Esophagus squamous epithelium (tissue), 4 donors: ENCODE data around the gene BMPR1B.

Experiments used
- POLR2A ChIP-seq, 4 donors: fragments of 450-650 bp; IDR thresholded peaks; one replicate each; pipeline ENCODE4 v1.6.1; 2017; ENCODE audit warnings: antibody characterized with exemption in 4 of 4, mild to moderate bottlenecking in 4 of 4, moderate library complexity in 3 of 4
- TF ChIP-seq, protein P1 (sequence below), 6 experiments: fragments of 450-650 bp in 4 of 6; fragments of 200-600 bp in 2 of 6; sonication (generic) in 2 of 6; IDR thresholded peaks; one replicate each; pipeline ENCODE4 v1.5.1; 2016 to 2019; ENCODE audit warnings: antibody characterized with exemption in 6 of 6, mild to moderate bottlenecking in 4 of 6, moderate library complexity in 4 of 6

DNA sequence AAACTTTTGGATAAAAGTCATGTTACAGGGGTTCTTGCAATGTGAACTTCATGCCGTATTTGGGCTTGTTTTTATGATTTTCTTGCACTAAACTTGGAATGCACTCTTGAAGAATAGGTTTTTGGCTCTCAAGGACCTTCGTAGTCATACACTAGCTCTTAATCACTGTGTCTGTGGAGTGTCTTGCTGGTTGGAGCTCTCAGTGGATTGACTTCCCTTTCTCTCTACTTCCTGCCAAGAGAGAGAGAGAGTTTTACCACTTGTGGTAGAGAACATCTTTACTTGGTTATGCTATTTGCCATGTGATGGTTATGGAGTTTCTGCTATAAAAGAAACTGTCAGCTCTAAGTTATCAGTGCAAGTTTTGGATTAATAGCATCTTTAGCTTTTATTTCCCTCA is 112.4 kb downstream of the BMPR1B start:
- TF ChIP-seq, protein P1, sequence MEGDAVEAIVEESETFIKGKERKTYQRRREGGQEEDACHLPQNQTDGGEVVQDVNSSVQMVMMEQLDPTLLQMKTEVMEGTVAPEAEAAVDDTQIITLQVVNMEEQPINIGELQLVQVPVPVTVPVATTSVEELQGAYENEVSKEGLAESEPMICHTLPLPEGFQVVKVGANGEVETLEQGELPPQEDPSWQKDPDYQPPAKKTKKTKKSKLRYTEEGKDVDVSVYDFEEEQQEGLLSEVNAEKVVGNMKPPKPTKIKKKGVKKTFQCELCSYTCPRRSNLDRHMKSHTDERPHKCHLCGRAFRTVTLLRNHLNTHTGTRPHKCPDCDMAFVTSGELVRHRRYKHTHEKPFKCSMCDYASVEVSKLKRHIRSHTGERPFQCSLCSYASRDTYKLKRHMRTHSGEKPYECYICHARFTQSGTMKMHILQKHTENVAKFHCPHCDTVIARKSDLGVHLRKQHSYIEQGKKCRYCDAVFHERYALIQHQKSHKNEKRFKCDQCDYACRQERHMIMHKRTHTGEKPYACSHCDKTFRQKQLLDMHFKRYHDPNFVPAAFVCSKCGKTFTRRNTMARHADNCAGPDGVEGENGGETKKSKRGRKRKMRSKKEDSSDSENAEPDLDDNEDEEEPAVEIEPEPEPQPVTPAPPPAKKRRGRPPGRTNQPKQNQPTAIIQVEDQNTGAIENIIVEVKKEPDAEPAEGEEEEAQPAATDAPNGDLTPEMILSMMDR (IDR thresholded peaks at IDR 0.05), result no peak
- no peak for TF ChIP-seq POLR2A (IDR thresholded peaks at IDR 0.05)
